Endothelial cell of umbilical vein (primary cell): ENCODE data around the gene TIPRL. TPM values are rescaled to one million over a fixed set of nuclear protein-coding genes. Genes with fewer than 3 reads are reported as not detected.

ENCODE experiments used
- BruUV-seq: library from RNA; stranded (reverse); fragments of 400-500 nt; replicated peaks from 2 replicates; lab custom pipeline; 2021; lab: Mats Ljungman, UMichigan
- CTCF ChIA-PET: fragments of 300-600, 350-600 bp; sonication (Branson Sonifier 250); formaldehyde crosslinking; loops from one replicate; lab custom pipeline; 2021; ENCODE audit warnings: antibody characterized with exemption, inconsistent platforms; lab: Charles Lee
- POLR2A ChIA-PET: fragments of 300-600, 350-600 bp; sonication (Branson Sonifier 250); formaldehyde crosslinking; loops from one replicate; lab custom pipeline; 2021; ENCODE audit warnings: antibody characterized with exemption, inconsistent platforms; lab: Charles Lee
- DNase-seq: peaks from one replicate; pipeline ENCODE4 v3.0.0-alpha.2; 2011; ENCODE audit warnings: low read depth, low spot score
- FAIRE-seq: peaks from 2 replicates; lab custom pipeline; 2011; peaks lifted over from hg19 to GRCh38; lab: Jason Lieb, UNC
- H2AFZ ChIP-seq: 2 replicates; pipeline ENCODE4 v1.6.0; 2012; ENCODE audit warnings: low read depth, low read length, control low read depth, inconsistent platforms
- H3K27ac ChIP-seq: 2 replicates; pipeline ENCODE4 v1.5.1; 2011; ENCODE audit warnings: low read depth, mild to moderate bottlenecking, control low read depth, low read length, moderate library complexity; ENCODE audit not compliant: insufficient read depth
- H3K27me3 ChIP-seq, 2 experiments: 2 replicates each; pipeline versions ENCODE4 v1.6.0 to v1.6.1; 2011; ENCODE audit warnings: low read length in 2 of 2, mixed read lengths in 1 of 2; ENCODE audit not compliant: control insufficient read depth in 2 of 2, insufficient read depth in 2 of 2
- H3K36me3 ChIP-seq, 2 experiments: 2 replicates in 1 of 2; 3 replicates in 1 of 2; pipeline ENCODE4 v1.5.1; 2011; ENCODE audit warnings: low read length in 2 of 2, mild to moderate bottlenecking in 1 of 2, moderate library complexity in 1 of 2; ENCODE audit not compliant: control insufficient read depth in 2 of 2, insufficient read depth in 2 of 2; ENCODE audit errors: extremely low read depth in 1 of 2
- H3K4me1 ChIP-seq: 3 replicates; pipeline ENCODE4 v1.5.1; 2011; ENCODE audit warnings: mild to moderate bottlenecking, low read length; ENCODE audit not compliant: control insufficient read depth, insufficient read depth; ENCODE audit errors: extremely low read depth
- H3K4me2 ChIP-seq: 2 replicates; pipeline ENCODE4 v1.6.1; 2011; ENCODE audit warnings: low read length, control low read depth, mixed read lengths; ENCODE audit not compliant: insufficient read depth
- H3K4me3 ChIP-seq, 3 experiments: fragments of 200-600 bp in 1 of 3; sonication (generic), shearing (Covaris generic) in 1 of 3; replicated peaks in 1 of 3; 2 replicates each; pipeline ENCODE4 v1.5.1; 2011 to 2016; ENCODE audit warnings: control low read depth in 3 of 3, low read length in 3 of 3, mild to moderate bottlenecking in 2 of 3, inconsistent platforms in 1 of 3, low read depth in 1 of 3, moderate library complexity in 1 of 3; ENCODE audit not compliant: insufficient read depth in 1 of 3
- H3K79me2 ChIP-seq: 2 replicates; pipeline ENCODE4 v1.6.0; 2012; ENCODE audit warnings: low read length, inconsistent platforms; ENCODE audit not compliant: control insufficient read depth, insufficient read depth
- H3K9ac ChIP-seq: replicated peaks from 2 replicates; pipeline ENCODE3; 2011; ENCODE audit warnings: low read length, control low read depth; ENCODE audit not compliant: insufficient read depth; ENCODE audit errors: extremely low read depth
- H3K9me1 ChIP-seq: replicated peaks from 3 replicates; pipeline ENCODE4 v1.6.0; 2011; ENCODE audit warnings: mild to moderate bottlenecking, low read length; ENCODE audit not compliant: control insufficient read depth, insufficient read depth; ENCODE audit errors: extremely low read depth
- H3K9me3 ChIP-seq: replicated peaks from 2 replicates; pipeline ENCODE4 v1.5.1; 2012; ENCODE audit warnings: low read length, inconsistent platforms; ENCODE audit not compliant: control insufficient read depth, insufficient read depth
- H4K20me1 ChIP-seq: replicated peaks from 2 replicates; pipeline ENCODE3; 2011; ENCODE audit warnings: mild to moderate bottlenecking, low read length; ENCODE audit not compliant: control insufficient read depth, insufficient read depth; ENCODE audit errors: extremely low read depth
- CTCF ChIP-seq, 2 donors: IDR thresholded peaks; 1 replicate in 1 of 2; 2 replicates in 1 of 2; pipeline ENCODE4 v1.5.1; 2011; ENCODE audit warnings: low read length in 2 of 2, mild to moderate bottlenecking in 2 of 2, moderate library complexity in 2 of 2, control low read depth in 1 of 2, inconsistent platforms in 1 of 2, low read depth in 1 of 2; ENCODE audit not compliant: insufficient read depth in 1 of 2; ENCODE audit errors: extremely low read depth in 1 of 2
- EZH2 ChIP-seq: IDR thresholded peaks from 2 replicates; pipeline ENCODE4 v1.6.1; 2012; ENCODE audit warnings: borderline replicate concordance, low read depth, mild to moderate bottlenecking, moderate library complexity, low read length, inconsistent platforms; ENCODE audit not compliant: severe bottlenecking
- FOS ChIP-seq: IDR thresholded peaks from 2 replicates; pipeline ENCODE4 v1.6.1; 2011; ENCODE audit warnings: mild to moderate bottlenecking, low read length, moderate library complexity, borderline replicate concordance; ENCODE audit not compliant: insufficient read depth
- GATA2 ChIP-seq: IDR thresholded peaks from 2 replicates; pipeline ENCODE4 v1.7.0; 2011; ENCODE audit warnings: low read depth, mild to moderate bottlenecking, moderate library complexity, mixed read lengths, low read length; ENCODE audit not compliant: insufficient read length, insufficient read depth
- JUN ChIP-seq: IDR thresholded peaks from 2 replicates; pipeline ENCODE4 v1.6.1; 2011; ENCODE audit warnings: borderline replicate concordance, low read depth; ENCODE audit not compliant: insufficient read length, insufficient read depth
- MYC ChIP-seq: IDR thresholded peaks from one replicate; pipeline ENCODE4 v1.6.1; 2011; ENCODE audit warnings: mild to moderate bottlenecking, low read depth, low read length
- POLR2A ChIP-seq: IDR thresholded peaks from 2 replicates; pipeline ENCODE4 v1.6.1; 2012; ENCODE audit warnings: low read depth, mild to moderate bottlenecking, control low read depth, low read length
- POLR2AphosphoS5 ChIP-seq: IDR thresholded peaks from 2 replicates; pipeline ENCODE4 v1.6.1; 2012; ENCODE audit warnings: low read depth, mild to moderate bottlenecking, control low read depth, low read length, moderate library complexity; ENCODE audit not compliant: insufficient read depth
- dilution Hi-C: fragments of 300-500 bp; cut with MboI; formaldehyde crosslinking; loops from one replicate; pipeline ENCODE4 v1.15.0; 2019; ENCODE audit warnings: low sequenced_read_pairs; ENCODE audit not compliant: extremely low pct_ligation_motif_present
- intact Hi-C: fragments of 100-400 bp; cut with micrococcal nuclease; formaldehyde crosslinking; loops from one replicate; pipeline ENCODE4 v1.10.0; 2022
- polyA plus RNA-seq, 4 experiments: library from polyadenylated mRNA; depleted of rRNA in 3 of 4; stranded (reverse) in 3 of 4; unstranded in 1 of 4; fragments of >200 nt; gene quantifications; 2 replicates each; pipeline versions ENCODE4 v1.2.1 to v1.2.3, GENCODE V29; 2011 to 2012; ENCODE audit warnings: missing spikeins in 1 of 4
- total RNA-seq: library from RNA; stranded (reverse); gene quantifications from 2 replicates; pipeline ENCODE4 v1.2.3, GENCODE V29; 2021
- TF ChIP-seq, protein P1 (sequence below): IDR thresholded peaks from 2 replicates; pipeline ENCODE4 v1.6.1; 2011; ENCODE audit not compliant: insufficient read depth, insufficient read length

Gene TIPRL
- total and polyA plus RNA-seq, 2 donors (not counting 3 experiments of a cell fraction or from before 2014, with no cell fraction given) = 14.0 to 45.8 TPM

DNA sequence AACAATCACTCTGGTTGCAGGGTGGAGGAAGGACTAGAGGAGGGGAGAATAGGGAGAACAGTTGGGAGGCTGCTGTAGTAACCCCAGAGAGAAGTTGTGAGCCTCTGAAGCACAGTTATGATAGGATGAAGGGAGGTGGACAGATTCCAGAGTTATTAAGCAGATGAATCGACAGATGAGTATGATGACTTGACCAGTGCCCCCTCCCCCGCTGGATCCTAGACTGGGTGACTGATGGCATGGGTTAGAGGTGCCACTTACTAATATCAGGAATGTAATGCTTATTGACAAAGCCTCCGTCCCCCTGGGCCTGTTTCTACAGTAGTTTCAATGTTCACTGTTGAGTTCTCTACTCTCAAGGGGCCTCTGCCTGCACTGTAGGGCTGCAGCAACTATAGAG, 14.0 kb upstream of the TIPRL start:
- no peak for DNase-seq
- Histone ChIP-seq H3K27ac (no peak overlapping the region), H3K9ac (no peak overlapping the region), H3K27me3 (peaks cover 0 to 1% of the 10 kb centered on the region in 2 experiments), H3K4me2 (no peak overlapping the region), H3K4me3 (no peak overlapping the region), H3K79me2 (no peaks in the 10 kb centered on the region), H3K9me1 (no peaks in the 10 kb centered on the region), H2AFZ (no peak overlapping the region), H3K4me1 (no peaks in the 10 kb centered on the region), H3K36me3 (no peaks in the 10 kb centered on the region), H3K9me3 (no peaks in the 10 kb centered on the region), H4K20me1 (no peaks in the 10 kb centered on the region)
- FAIRE-seq = no peak
- no TSS peak for BruUV-seq
- POLR2A ChIA-PET = interaction anchor here (0.6 kb wide), 1 partner anchor 10 kb away, joined by 5 read pairs; no protein-coding TSS in a partner anchor
- CTCF ChIA-PET = interaction anchor here (0.7 to 0.8 kb wide), 2 partner anchors 71 to 137 kb away, joined by 3 read pairs; no protein-coding TSS in a partner anchor
- intact Hi-C loops (no loop called here), dilution Hi-C loops (no loop called here)
- TF ChIP-seq EZH2 (no peak), POLR2AphosphoS5 (no peak), POLR2A (no peak), MYC (no peak), JUN (no peak)

DNA sequence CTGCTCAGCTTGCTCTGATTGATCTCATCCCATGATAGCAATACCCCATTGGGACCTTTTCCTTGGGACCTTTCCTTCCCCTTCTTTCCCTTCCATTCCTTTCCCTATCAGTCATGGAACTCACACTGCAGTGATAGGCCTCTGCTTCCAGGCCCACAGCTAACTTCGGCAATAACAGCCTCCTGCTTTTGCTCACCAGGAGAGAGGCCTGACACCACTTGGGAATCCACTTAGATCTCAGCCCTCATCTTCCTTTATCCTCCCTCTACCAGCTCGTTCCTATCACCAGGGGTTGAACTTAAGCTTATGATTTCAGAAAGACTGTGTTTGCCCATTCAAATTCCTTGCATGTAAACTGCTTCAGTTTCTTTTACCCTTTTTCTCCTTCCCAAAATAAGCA, 11.0 kb upstream of the TIPRL start:
- H3K79me2 ChIP-seq = no peaks in the 10 kb centered on the region
- H4K20me1 ChIP-seq = no peaks in the 10 kb centered on the region
- no peak for TF ChIP-seq CTCF (IDR thresholded peaks at IDR 0.05; ENCODE audit: extremely low read depth in 1 of 2, insufficient read depth in 1 of 2, low read depth in 1 of 2, low read length in 2 of 2)
- no peak for TF ChIP-seq GATA2
- TF ChIP-seq EZH2 = no peak
- no peak for TF ChIP-seq FOS
- TF ChIP-seq MYC = no peak
- TF ChIP-seq POLR2AphosphoS5 = no peak
- TF ChIP-seq, protein P1, sequence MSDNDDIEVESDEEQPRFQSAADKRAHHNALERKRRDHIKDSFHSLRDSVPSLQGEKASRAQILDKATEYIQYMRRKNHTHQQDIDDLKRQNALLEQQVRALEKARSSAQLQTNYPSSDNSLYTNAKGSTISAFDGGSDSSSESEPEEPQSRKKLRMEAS = no peak
- TF ChIP-seq JUN = no peak
- TF ChIP-seq POLR2A = no peak
- no peak overlapping the region for H3K4me2 ChIP-seq
- no TSS peak for BruUV-seq
- H3K4me3 ChIP-seq = no peak overlapping the region
- H3K36me3 ChIP-seq = no peaks in the 10 kb centered on the region
- POLR2A ChIA-PET = no interaction called here
- H2AFZ ChIP-seq = no peak overlapping the region
- H3K27ac ChIP-seq = no peak overlapping the region
- FAIRE-seq (no peak), DNase-seq (no peak)
- no peaks in the 10 kb centered on the region for H3K9me1 ChIP-seq
- H3K27me3 ChIP-seq = peaks cover 0 to 1% of the 10 kb centered on the region in 2 experiments
- dilution Hi-C loops (no loop called here), intact Hi-C loops (no loop called here)
- CTCF ChIA-PET = interaction anchor here (1.2 to 1.9 kb wide), 4 partner anchors 17 to 85 kb away, joined by 3 to 7 read pairs (median 4); no protein-coding TSS in a partner anchor
- H3K4me1 ChIP-seq = no peaks in the 10 kb centered on the region
- no peaks in the 10 kb centered on the region for H3K9me3 ChIP-seq
- no peak overlapping the region for H3K9ac ChIP-seq
